HG03025 (cell line): Measurements from ENCODE around the gene MGAT5B.

ENCODE experiments used
- ATAC-seq: cut with Tn5 transposase; IDR thresholded peaks from one replicate; pipeline ENCODE4 v1.9.1; 2021; ENCODE audit warnings: mild to moderate bottlenecking, moderate library complexity; ENCODE audit not compliant: unreplicated experiment, low FRiP score

The MGAT5B gene

GRCh38 chr17:76878568-76878967 is 10.4 kb downstream of the MGAT5B start:
- no peak for ATAC-seq

DNA sequence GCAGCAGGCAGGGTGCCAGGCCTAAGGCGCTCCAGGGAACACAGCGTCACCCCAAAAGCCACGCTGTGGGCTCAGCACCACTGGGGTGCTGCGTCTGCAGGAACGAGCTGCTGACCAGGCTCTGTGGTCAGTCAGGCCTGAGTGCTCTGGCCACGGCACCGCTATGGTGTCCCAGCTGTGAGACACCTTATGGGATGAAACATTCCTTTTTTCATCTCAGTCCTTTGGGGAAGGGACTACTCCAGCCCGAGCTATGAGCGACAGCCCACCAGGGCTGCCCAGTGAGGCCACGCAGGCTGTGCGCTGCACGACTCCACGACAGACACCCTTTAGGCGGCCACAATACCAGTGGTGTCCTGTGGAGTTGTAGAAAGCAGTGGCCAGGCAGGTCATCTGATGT is 11.1 kb downstream of the MGAT5B start:
- no peak for ATAC-seq

- no peak for ATAC-seq
Measured at GRCh38 chr17:76879691-76880090, 11.5 kb downstream of the MGAT5B start.

DNA sequence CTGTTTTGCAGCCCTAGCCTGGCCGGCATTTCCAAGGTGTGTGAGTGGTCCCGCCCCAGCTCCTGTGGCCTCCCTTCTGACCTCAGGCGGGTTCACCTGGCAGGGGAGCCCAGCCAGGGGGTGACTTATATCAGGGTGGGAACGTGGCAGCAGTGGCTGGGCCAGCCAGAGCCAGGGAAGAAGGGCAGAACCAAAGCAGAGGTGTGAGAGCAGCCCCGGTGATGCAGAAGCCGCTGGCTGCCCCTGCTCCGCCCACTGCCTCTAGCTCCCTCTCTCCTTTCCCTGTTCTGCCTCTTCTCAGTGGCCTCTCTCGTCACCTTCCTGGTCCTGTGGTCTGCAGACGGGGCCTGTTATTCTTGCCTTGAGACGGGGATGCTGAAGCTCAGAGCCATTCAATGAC is 12.1 kb downstream of the MGAT5B start:
- no peak for ATAC-seq

DNA sequence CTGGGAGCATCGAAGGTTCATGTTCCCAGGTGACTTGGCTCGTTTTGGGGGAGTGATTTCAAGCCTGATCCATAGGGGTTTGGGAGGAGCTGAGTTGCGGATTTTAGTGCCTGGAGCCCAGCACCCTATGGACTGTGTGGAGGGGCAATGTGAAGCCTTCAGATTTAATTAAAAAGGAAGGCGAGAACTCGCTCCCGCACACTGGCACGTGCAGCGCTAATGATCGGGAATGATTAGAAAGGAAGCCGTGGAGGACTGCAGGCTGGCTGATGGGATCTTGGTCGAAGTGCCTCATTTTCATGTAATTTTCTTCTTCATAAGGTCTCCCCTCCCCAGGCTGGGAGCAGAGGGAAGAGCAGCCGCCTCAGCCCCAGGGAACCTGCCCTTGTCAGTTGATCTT is 12.8 kb downstream of the MGAT5B start:
- no peak for ATAC-seq

- ATAC-seq, result no peak
Measured at GRCh38 chr17:76881408-76881807, 13.2 kb downstream of the MGAT5B start.

DNA sequence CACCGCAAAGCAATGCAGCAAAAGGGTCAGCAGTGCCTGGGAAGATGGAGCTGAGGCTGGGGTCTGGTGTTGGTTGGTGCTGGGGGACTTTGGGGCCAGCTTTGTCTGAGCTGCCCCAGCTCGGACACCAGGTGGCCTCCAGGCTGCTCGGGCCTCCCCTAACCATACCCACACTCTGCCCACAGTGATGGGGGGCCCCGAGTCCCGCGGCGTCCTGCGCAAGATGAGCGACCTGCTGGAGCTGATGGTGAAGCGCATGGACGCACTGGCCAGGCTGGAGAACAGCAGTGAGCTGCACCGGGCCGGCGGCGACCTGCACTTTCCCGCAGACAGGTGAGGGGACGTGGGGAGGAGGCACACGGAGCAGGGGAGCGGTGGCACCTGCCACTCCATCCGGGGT is 13.8 kb downstream of the MGAT5B start:
- ATAC-seq, result no peak

DNA sequence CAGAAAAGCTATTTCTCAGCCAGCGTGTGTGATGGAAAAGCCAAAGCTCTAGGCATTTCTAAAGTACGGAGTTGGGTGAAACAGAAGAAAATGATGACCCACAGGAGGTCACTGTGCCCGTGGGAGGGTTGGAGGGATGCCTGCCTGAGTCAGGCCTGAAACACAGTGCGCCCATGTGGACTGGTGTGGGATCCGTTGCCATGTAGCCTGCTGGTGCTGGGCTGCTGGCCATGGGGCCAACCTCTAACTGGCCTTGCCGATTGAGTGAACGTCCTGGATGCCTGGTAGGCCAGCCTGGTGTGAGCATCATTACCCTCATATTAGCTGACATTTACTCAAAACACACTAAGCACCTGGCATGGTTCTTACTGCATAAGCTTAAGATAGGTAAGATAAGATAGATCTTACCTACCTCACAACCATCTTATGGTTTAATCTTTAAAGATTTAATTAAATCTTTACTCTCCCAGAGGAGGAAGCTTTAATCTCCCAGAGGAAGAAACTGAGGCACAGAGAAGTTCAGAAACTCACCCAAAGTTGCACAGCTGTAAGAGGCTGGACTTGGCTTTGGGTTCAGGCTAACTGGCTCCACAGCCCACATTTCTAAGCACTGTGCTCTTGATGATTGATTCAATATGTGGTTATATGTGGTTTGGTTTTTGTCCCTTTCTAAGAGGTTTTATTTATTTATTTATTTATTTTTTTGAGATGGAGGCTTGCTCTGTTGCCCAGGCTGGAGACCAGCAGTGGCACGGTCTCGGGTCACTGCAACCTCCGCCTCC is 15.7 kb downstream of the MGAT5B start:
- no peak for ATAC-seq

DNA sequence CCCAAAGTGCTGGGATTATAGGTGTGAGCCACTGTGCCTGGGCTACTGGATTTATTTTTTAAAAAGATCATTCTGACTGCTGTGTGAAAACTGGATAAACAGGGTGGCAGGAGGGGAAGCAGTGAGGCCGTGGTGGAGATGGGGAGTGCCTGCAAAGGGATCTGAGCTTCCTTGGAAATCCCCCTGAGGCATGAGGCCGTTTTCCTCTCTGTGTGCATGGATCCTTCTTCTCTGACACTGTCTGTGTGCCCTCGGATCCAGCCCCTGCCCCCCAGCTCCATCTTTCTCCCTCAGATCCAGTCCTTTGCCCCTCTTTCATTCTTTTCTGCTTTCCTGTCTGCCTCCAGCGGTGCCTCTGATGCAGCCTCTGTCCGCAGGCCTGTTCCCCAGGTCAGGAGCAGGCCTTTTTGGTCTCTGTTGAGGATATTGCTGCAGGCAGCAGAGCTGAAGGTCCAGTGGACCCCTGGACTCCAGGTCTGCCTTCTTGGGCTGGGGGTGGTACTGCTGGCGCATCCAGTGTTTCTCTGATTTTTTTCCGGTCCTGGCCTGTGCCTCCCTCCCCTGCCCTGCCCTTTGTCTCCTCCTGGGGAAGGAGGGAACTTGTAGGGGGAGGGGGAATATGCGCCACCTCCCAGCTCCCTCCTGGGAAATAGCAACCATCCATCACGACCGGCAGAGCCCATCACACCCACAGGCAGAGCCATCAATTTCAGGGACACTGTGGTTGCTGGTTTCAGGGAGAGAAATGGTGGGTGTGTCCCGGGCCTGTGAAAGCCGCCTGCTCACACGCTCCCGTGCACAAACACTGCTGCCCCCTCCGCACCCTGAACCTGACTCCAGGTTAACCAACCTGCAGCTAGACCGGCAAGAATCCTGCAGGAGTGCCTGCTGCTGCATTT is 17.0 kb downstream of the MGAT5B start:
- no peak for ATAC-seq

DNA sequence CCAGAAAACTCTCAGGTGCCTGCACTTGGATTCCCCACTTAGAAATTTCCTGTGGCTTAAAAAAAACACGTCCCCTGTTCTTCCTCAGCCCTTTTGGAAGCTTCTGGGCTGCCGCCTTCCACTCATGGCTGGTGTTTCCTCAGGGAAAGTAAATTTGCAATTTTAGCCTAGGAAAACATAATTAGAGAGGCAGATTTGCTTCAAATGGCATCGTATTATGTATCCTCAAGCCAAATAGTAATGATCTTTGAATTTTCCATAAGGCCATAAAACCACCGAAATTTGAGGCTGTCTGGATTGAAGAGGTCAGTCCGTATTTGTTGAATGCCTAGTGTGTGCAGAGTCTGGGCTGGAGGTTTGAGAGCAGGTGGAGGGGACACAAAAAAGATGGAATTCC is 17.7 kb downstream of the MGAT5B start:
- no peak for ATAC-seq

GRCh38 chr17:76886395-76886794 is 18.2 kb downstream of the MGAT5B start:
- no peak for ATAC-seq

DNA sequence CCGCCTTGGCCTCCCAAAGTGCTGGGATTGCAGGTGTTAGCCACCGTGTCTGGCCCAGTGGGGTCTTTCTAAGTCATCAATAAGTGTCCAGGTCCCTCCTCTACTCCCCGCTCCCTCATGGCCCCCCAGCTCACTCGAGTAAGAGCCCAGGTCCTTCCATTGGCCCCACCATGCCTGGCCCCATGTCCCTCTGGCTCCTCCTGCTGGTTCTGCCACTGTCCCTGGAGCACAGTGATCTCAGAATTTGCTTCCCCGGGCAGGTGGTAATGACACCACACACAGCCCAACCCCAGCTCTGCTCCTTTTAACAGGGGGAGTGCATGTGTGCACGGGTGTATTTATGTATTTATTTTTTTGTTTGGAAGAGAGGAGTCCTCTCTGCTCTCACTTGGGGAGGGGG is 19.6 kb downstream of the MGAT5B start:
- ATAC-seq, result no peak

GRCh38 chr17:76888661-76889060 is 20.5 kb downstream of the MGAT5B start:
- no peak for ATAC-seq

GRCh38 chr17:76889323-76889722 is 21.1 kb downstream of the MGAT5B start:
- no peak for ATAC-seq

- no peak for ATAC-seq
Measured at GRCh38 chr17:76892329-76892728, 24.1 kb downstream of the MGAT5B start.

GRCh38 chr17:76893623-76894334 is 25.6 kb downstream of the MGAT5B start:
- ATAC-seq, result no peak

- ATAC-seq, result no peak
Measured at GRCh38 chr17:76894842-76895241, 26.6 kb downstream of the MGAT5B start.

DNA sequence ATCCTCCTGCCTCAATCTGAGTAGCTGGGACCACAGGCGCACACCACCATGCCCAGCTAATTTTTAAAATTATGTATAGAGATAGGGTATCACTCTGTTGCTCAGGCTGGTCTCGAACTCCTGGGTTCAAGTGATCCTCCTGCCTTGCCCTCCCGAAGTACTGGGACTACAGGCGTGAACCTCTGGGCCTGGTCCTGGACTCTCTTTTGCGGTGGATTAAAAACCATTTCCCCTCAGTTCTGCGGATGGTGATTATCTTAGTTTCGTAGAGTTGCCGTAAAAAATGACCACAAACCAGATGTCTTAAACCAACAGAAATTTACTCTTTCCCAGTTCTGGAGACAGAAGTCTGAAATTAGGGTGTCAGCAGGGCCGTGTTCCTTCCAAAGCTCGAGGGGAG is 28.8 kb downstream of the MGAT5B start:
- no peak for ATAC-seq

DNA sequence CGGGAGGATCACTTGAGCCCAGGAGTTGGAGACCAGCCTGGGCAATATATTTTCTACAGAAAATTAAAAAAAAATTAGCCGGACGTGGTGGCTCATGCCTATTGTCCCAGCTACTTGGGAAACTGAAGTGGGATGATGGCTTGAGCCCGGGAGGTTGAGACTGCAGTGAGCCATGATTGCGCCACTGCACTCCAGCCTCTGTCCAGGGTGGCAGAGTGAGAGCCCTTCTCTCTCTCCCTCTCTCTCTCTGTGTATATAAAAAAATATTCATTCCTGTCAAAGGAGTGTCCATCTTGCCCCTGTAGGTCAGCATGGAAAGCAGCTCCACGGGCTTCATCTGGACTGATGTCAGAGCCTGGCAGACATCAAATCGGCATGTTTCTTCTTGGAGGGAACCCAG is 31.2 kb downstream of the MGAT5B start:
- ATAC-seq, result no peak

- no peak for ATAC-seq
Measured at GRCh38 chr17:76900723-76901122, 32.5 kb downstream of the MGAT5B start.

- ATAC-seq, result no peak
Measured at GRCh38 chr17:76901542-76902197, 33.5 kb downstream of the MGAT5B start.
